HUES6 (cell line): Measurements from ENCODE around the gene SCAMP4.
A peak's percentile ranks its signal among the peaks of the same experiment; 100 is the strongest.
"Not testable (repeated sequence)": the region's sequence is repeated elsewhere in the genome, so short reads cannot be mapped to it uniquely, and the experiment has no call there.

Experiments used
- H3K27ac ChIP-seq: 2 replicates; pipeline ENCODE4 v1.7.0; 2013; ENCODE audit warnings: low read depth, mild to moderate bottlenecking, low read length, inconsistent platforms
- H3K27me3 ChIP-seq: 2 replicates; pipeline ENCODE4 v1.6.1; 2013; ENCODE audit warnings: low read length; ENCODE audit not compliant: control insufficient read depth, insufficient read depth
- H3K36me3 ChIP-seq: 2 replicates; pipeline ENCODE4 v1.6.1; 2013; ENCODE audit warnings: low read length; ENCODE audit not compliant: control insufficient read depth, insufficient read depth
- H3K4me1 ChIP-seq: 2 replicates; pipeline ENCODE4 v1.6.1; 2013; ENCODE audit warnings: low read length; ENCODE audit not compliant: control insufficient read depth, insufficient read depth
- H3K4me3 ChIP-seq: 2 replicates; pipeline ENCODE4 v1.5.1; 2013; ENCODE audit warnings: low read depth, low read length
- H3K9ac ChIP-seq: one replicate; pipeline ENCODE4 v1.6.1; 2013; ENCODE audit warnings: mild to moderate bottlenecking, low read length
- H3K9me3 ChIP-seq: 2 replicates; pipeline ENCODE4 v1.6.1; 2013; ENCODE audit warnings: low read depth, low read length; ENCODE audit not compliant: control insufficient read depth, insufficient read depth

The SCAMP4 gene

GRCh38 chr19:1871140-1871597 is 34.0 kb upstream of the SCAMP4 start:
- Histone ChIP-seq H3K4me3 (no peak overlapping the region), H3K9me3 (no peaks in the 10 kb centered on the region), H3K27ac (no peak overlapping the region), H3K9ac (no peak overlapping the region), H3K4me1 (0 out of 2 replicates have a peak, but pooled peaks cover 2% of the 10 kb centered on the region), H3K27me3 (no peaks in the 10 kb centered on the region), H3K36me3 (peaks cover 3% of the 10 kb centered on the region)

GRCh38 chr19:1871630-1872029 is 33.6 kb upstream of the SCAMP4 start:
- no peak overlapping the region for H3K9ac ChIP-seq
- H3K27me3 ChIP-seq: no peaks in the 10 kb centered on the region
- peaks cover 3% of the 10 kb centered on the region for H3K36me3 ChIP-seq
- H3K9me3 ChIP-seq: no peaks in the 10 kb centered on the region
- H3K4me3 ChIP-seq: no peak overlapping the region
- H3K27ac ChIP-seq: no peak overlapping the region
- 0 out of 2 replicates have a peak, but pooled peaks cover 2% of the 10 kb centered on the region for H3K4me1 ChIP-seq

GRCh38 chr19:1872807-1873523 is 32.2 kb upstream of the SCAMP4 start:
- Histone ChIP-seq H3K9ac (no peak overlapping the region), H3K4me3 (no peak overlapping the region), H3K36me3 (peaks cover 3% of the 10 kb centered on the region), H3K27me3 (no peaks in the 10 kb centered on the region), H3K4me1 (0 out of 2 replicates have a peak, but pooled peaks cover 2% of the 10 kb centered on the region), H3K27ac (no peak overlapping the region), H3K9me3 (no peaks in the 10 kb centered on the region)

GRCh38 chr19:1873524-1874473 is 31.4 kb upstream of the SCAMP4 start:
- no peak overlapping the region for H3K9ac ChIP-seq
- no peaks in the 10 kb centered on the region for H3K27me3 ChIP-seq
- no peaks in the 10 kb centered on the region for H3K9me3 ChIP-seq
- no peak overlapping the region for H3K27ac ChIP-seq
- peaks cover 3% of the 10 kb centered on the region for H3K36me3 ChIP-seq
- H3K4me1 ChIP-seq: 0 out of 2 replicates have a peak, but pooled peaks cover 2% of the 10 kb centered on the region
- H3K4me3 ChIP-seq: no peak overlapping the region

GRCh38 chr19:1874554-1875185 is 30.5 kb upstream of the SCAMP4 start:
- Histone ChIP-seq H3K4me1 (0 out of 2 replicates have a peak, but pooled peaks cover 2% of the 10 kb centered on the region), H3K4me3 (peak overlapping the region; percentile 91), H3K27ac (no peak overlapping the region), H3K36me3 (peaks cover 3% of the 10 kb centered on the region), H3K27me3 (no peaks in the 10 kb centered on the region), H3K9me3 (no peaks in the 10 kb centered on the region), H3K9ac (no peak overlapping the region)

GRCh38 chr19:1875265-1875645 is 29.9 kb upstream of the SCAMP4 start:
- not testable (repeated sequence) for H3K4me1 ChIP-seq, H3K9me3 ChIP-seq, H3K27ac ChIP-seq, H3K27me3 ChIP-seq, H3K36me3 ChIP-seq
- Histone ChIP-seq H3K4me3 (peak overlapping the region; percentile 91), H3K9ac (peak overlapping the region; percentile 92)

GRCh38 chr19:1875646-1876495 is 29.3 kb upstream of the SCAMP4 start:
- Histone ChIP-seq H3K27ac (peak overlapping the region; percentile 70; the same call in 1 of the 2 replicates), H3K4me1 (0 out of 2 replicates have a peak, but pooled peaks cover 2% of the 10 kb centered on the region)

GRCh38 chr19:1876496-1877279 is 28.5 kb upstream of the SCAMP4 start:
- H3K36me3 ChIP-seq, H3K4me1 ChIP-seq, H3K9me3 ChIP-seq, H3K27me3 ChIP-seq: not testable (repeated sequence)
- Histone ChIP-seq H3K4me3 (peak overlapping the region; percentile 91), H3K27ac (peak overlapping the region; percentile 1; the same call in 1 of the 2 replicates), H3K9ac (peak overlapping the region; percentile 92)

More at GRCh38 chr19:1875646-1876495, 29.3 kb upstream of the SCAMP4 start:
- no peaks in the 10 kb centered on the region for H3K27me3 ChIP-seq
- peak overlapping the region; percentile 91 for H3K4me3 ChIP-seq
- no peaks in the 10 kb centered on the region for H3K9me3 ChIP-seq
- H3K36me3 ChIP-seq: no peaks in the 10 kb centered on the region; the same call in 1 of the 2 replicates
- H3K9ac ChIP-seq: peak overlapping the region; percentile 92

- not testable (repeated sequence) for H3K4me1 ChIP-seq, H3K9ac ChIP-seq, H3K27me3 ChIP-seq, H3K9me3 ChIP-seq, H3K36me3 ChIP-seq, H3K27ac ChIP-seq
- peak overlapping the region; percentile 41 for H3K4me3 ChIP-seq
These were observed 27.9 kb upstream of the SCAMP4 start for GRCh38 chr19:1877280-1877660.
